H9 (cell line): ENCODE data around the gene PTGFR. TPM values are rescaled to one million over a fixed set of nuclear protein-coding genes. Genes with fewer than 3 reads are reported as not detected.

Source experiments
- DNase-seq: peaks from one replicate; pipeline ENCODE4 v3.0.0-alpha.2; 2017
- H2AFZ ChIP-seq: one replicate; pipeline ENCODE4 v1.6.1; 2013; ENCODE audit warnings: mild to moderate bottlenecking, low read length, control low read depth, moderate library complexity
- H2AK5ac ChIP-seq: 2 replicates; pipeline ENCODE4 v1.6.1; 2013; ENCODE audit warnings: low read length, control low read depth, mixed read lengths; ENCODE audit not compliant: insufficient read length
- H2BK120ac ChIP-seq: one replicate; pipeline ENCODE4 v1.6.1; 2013; ENCODE audit warnings: low read depth, mild to moderate bottlenecking, low read length, control low read depth, inconsistent platforms; ENCODE audit not compliant: poor library complexity, severe bottlenecking
- H2BK12ac ChIP-seq: 2 replicates; pipeline ENCODE4 v1.6.1; 2013; ENCODE audit warnings: low read length, control low read depth, mixed read lengths, low read depth; ENCODE audit not compliant: insufficient read length
- H2BK15ac ChIP-seq: 2 replicates; pipeline ENCODE4 v1.6.1; 2013; ENCODE audit warnings: low read depth, low read length, control low read depth
- H2BK20ac ChIP-seq: one replicate; pipeline ENCODE4 v1.6.1; 2013; ENCODE audit warnings: low read depth, mild to moderate bottlenecking, low read length, control low read depth, inconsistent platforms; ENCODE audit not compliant: poor library complexity, severe bottlenecking
- H2BK5ac ChIP-seq: 2 replicates; pipeline ENCODE4 v1.6.1; 2013; ENCODE audit warnings: low read length, control low read depth, mixed read lengths; ENCODE audit not compliant: insufficient read length
- H3K14ac ChIP-seq: 2 replicates; pipeline ENCODE4 v1.6.1; 2013; ENCODE audit warnings: low read length, control low read depth; ENCODE audit not compliant: insufficient read depth
- H3K18ac ChIP-seq: 2 replicates; pipeline ENCODE4 v1.6.1; 2013; ENCODE audit warnings: low read depth, mild to moderate bottlenecking, mixed read lengths, low read length, control low read depth; ENCODE audit not compliant: insufficient read length
- H3K23ac ChIP-seq: 2 replicates; pipeline ENCODE4 v1.6.1; 2013; ENCODE audit warnings: low read length, control low read depth, mixed read lengths, low read depth; ENCODE audit not compliant: insufficient read length
- H3K23me2 ChIP-seq: 2 replicates; pipeline ENCODE4 v1.6.1; 2013; ENCODE audit warnings: low read depth, mild to moderate bottlenecking, mixed read lengths, low read length, control low read depth; ENCODE audit not compliant: insufficient read length, poor library complexity, severe bottlenecking
- H3K27ac ChIP-seq: 2 replicates; pipeline ENCODE4 v1.5.1; 2013; ENCODE audit warnings: low read length, control low read depth, mixed read lengths, low read depth; ENCODE audit not compliant: insufficient read length
- H3K27me3 ChIP-seq: 2 replicates; pipeline ENCODE4 v1.6.1; 2013; ENCODE audit warnings: low read length, control low read depth, inconsistent platforms; ENCODE audit not compliant: insufficient read depth
- H3K4ac ChIP-seq: 2 replicates; pipeline ENCODE4 v1.6.1; 2013; ENCODE audit warnings: low read depth, mild to moderate bottlenecking, control low read depth, inconsistent platforms, low read length, moderate library complexity
- H3K4me1 ChIP-seq: 2 replicates; pipeline ENCODE4 v1.6.1; 2013; ENCODE audit warnings: low read length, control low read depth, inconsistent platforms; ENCODE audit not compliant: insufficient read depth
- H3K4me2 ChIP-seq: 2 replicates; pipeline ENCODE4 v1.6.1; 2013; ENCODE audit warnings: low read length, control low read depth, mixed read lengths; ENCODE audit not compliant: insufficient read length, insufficient read depth
- H3K56ac ChIP-seq: 2 replicates; pipeline ENCODE4 v1.6.1; 2013; ENCODE audit warnings: low read depth, mild to moderate bottlenecking, mixed read lengths, low read length, control low read depth; ENCODE audit not compliant: insufficient read length
- H3K79me1 ChIP-seq: 2 replicates; pipeline ENCODE4 v1.6.1; 2013; ENCODE audit warnings: low read depth, mild to moderate bottlenecking, moderate library complexity, low read length, control low read depth, inconsistent platforms; ENCODE audit not compliant: insufficient read depth, poor library complexity, severe bottlenecking
- H3K79me2 ChIP-seq: 2 replicates; pipeline ENCODE4 v1.6.1; 2013; ENCODE audit warnings: low read length, control low read depth, inconsistent platforms; ENCODE audit not compliant: insufficient read depth
- H3K9ac ChIP-seq: 2 replicates; pipeline ENCODE4 v1.6.1; 2013; ENCODE audit warnings: low read length, control low read depth, mixed read lengths; ENCODE audit not compliant: insufficient read length; ENCODE audit errors: extremely low read depth
- H3K9me3 ChIP-seq: one replicate; pipeline ENCODE4 v1.6.1; 2013; ENCODE audit warnings: low read depth, low read length, inconsistent platforms; ENCODE audit not compliant: control insufficient read depth
- H3T11ph ChIP-seq: one replicate; pipeline ENCODE4 v1.6.1; 2013; ENCODE audit warnings: mild to moderate bottlenecking, low read length, control low read depth, inconsistent platforms
- H4K20me1 ChIP-seq: one replicate; pipeline ENCODE4 v1.6.1; 2013; ENCODE audit not compliant: control insufficient read depth, insufficient read length, insufficient read depth
- H4K5ac ChIP-seq: 2 replicates; pipeline ENCODE4 v1.6.1; 2013; ENCODE audit warnings: low read depth, mild to moderate bottlenecking, mixed read lengths, low read length, control low read depth; ENCODE audit not compliant: insufficient read length
- H4K8ac ChIP-seq: replicated peaks from 2 replicates; pipeline ENCODE4 v1.6.1; 2013; ENCODE audit warnings: low read length, control low read depth, mixed read lengths, low read depth; ENCODE audit not compliant: insufficient read length
- H4K91ac ChIP-seq: 2 replicates; pipeline ENCODE4 v1.6.1; 2013; ENCODE audit warnings: low read depth, mild to moderate bottlenecking, moderate library complexity, mixed read lengths, low read length, control low read depth; ENCODE audit not compliant: insufficient read length
- H3K27ac Mint-ChIP-seq, 3 experiments: 2 replicates in 2 of 3; 3 replicates in 1 of 3; pipeline ENCODE4 v1.8.0; 2020 to 2021; ENCODE audit warnings: mixed read lengths in 3 of 3, mild to moderate bottlenecking in 1 of 3, moderate library complexity in 1 of 3
- H3K27me3 Mint-ChIP-seq: 2 replicates; pipeline ENCODE4 v1.8.0; 2021; ENCODE audit warnings: low read depth, mild to moderate bottlenecking, moderate library complexity, mixed read lengths
- H3K36me3 Mint-ChIP-seq, 3 experiments: 2 replicates in 2 of 3; 3 replicates in 1 of 3; pipeline ENCODE4 v1.8.0; 2020 to 2021; ENCODE audit warnings: low read depth in 3 of 3, mixed read lengths in 3 of 3; ENCODE audit not compliant: insufficient read depth in 1 of 3
- H3K4me1 Mint-ChIP-seq, 2 experiments: 2 replicates each; pipeline ENCODE4 v1.8.0; 2020; ENCODE audit warnings: mixed read lengths in 2 of 2
- H3K4me3 Mint-ChIP-seq, 2 experiments: 2 replicates in 1 of 2; 3 replicates in 1 of 2; pipeline ENCODE4 v1.8.0; 2020 to 2021; ENCODE audit warnings: mild to moderate bottlenecking in 2 of 2, mixed read lengths in 2 of 2, moderate library complexity in 1 of 2
- H3K9me3 Mint-ChIP-seq, 2 experiments: 2 replicates in 1 of 2; 3 replicates in 1 of 2; pipeline ENCODE4 v1.8.0; 2020; ENCODE audit warnings: mild to moderate bottlenecking in 2 of 2, mixed read lengths in 2 of 2, moderate library complexity in 1 of 2
- CTCF ChIP-seq: fragments of 200-600 bp; sonication (generic); conservative IDR thresholded peaks from 3 replicates; pipeline ENCODE4 v1.8.0; 2021; ENCODE audit warnings: antibody characterized with exemption, mild to moderate bottlenecking
- total RNA-seq: library from RNA; stranded (reverse); gene quantifications from 2 replicates; pipeline ENCODE4 v1.2.1, GENCODE V29; 2021

Gene PTGFR
- total RNA-seq, 1 experiment from 2014 or later, result not detected

GRCh38 chr1:78474092-78474491, 16.7 kb upstream of the PTGFR start:
- no peaks in the 10 kb centered on the region; the same call in 1 of the 2 replicates for H3K27me3 Mint-ChIP-seq
- no peak overlapping the region for H3K4me3 Mint-ChIP-seq
- H3K9me3 Mint-ChIP-seq, result no peaks in the 10 kb centered on the region

More at GRCh38 chr1:78474092-78474491, 16.7 kb upstream of the PTGFR start:
- Histone ChIP-seq H2BK20ac (no peak overlapping the region), H2AFZ (no peak overlapping the region), H3K23ac (no peak overlapping the region), H3K18ac (no peak overlapping the region), H2BK12ac (no peak overlapping the region), H3K14ac (no peak overlapping the region), H3K4me2 (no peak overlapping the region), H3K23me2 (no peaks in the 10 kb centered on the region), H3T11ph (no peak overlapping the region), H2BK120ac (no peak overlapping the region), H4K20me1 (no peaks in the 10 kb centered on the region), H3K4ac (no peak overlapping the region), H3K9ac (no peak overlapping the region), H4K91ac (no peak overlapping the region), H3K79me2 (no peaks in the 10 kb centered on the region), H3K79me1 (no peaks in the 10 kb centered on the region), H3K4me1 (no peaks in the 10 kb centered on the region), H2BK5ac (no peak overlapping the region), H4K5ac (no peak overlapping the region), H4K8ac (no peak overlapping the region), H3K27me3 (no peaks in the 10 kb centered on the region), H3K9me3 (no peaks in the 10 kb centered on the region), H2AK5ac (no peak overlapping the region), H2BK15ac (no peak overlapping the region), H3K56ac (no peak overlapping the region), H3K27ac (no peak overlapping the region)
- Mint-ChIP-seq H3K36me3 (no peaks in the 10 kb centered on the region), H3K4me1 (peaks cover 3% of the 10 kb centered on the region in 2 experiments; a peak in 2 of 4 replicates), H3K27ac (no peak overlapping the region)
- no peak for DNase-seq
- no peak for TF ChIP-seq CTCF
